ENCODE data around the gene PLXNA4.

- TF ChIP-seq POLR2A (IDR thresholded peaks at IDR 0.05): no peak
- TF ChIP-seq CTCF (IDR thresholded peaks at IDR 0.05): no peak
Observed at GRCh38 chr7:132263151-132263550, 313.1 kb downstream of the PLXNA4 start.

Data from lower leg skin (tissue), 3 donors.